ENCODE results near the gene ALKBH5. TPM values are rescaled to one million over a fixed set of nuclear protein-coding genes. Genes with fewer than 3 reads are reported as not detected.

Gene ALKBH5
- total and polyA plus RNA-seq, 9 of the 15 experiments (the other 6 are each of a cell fraction or from before 2014, with no cell fraction given) = 11.4 to 70.0 (median 47.4) TPM

- TF ChIP-seq MITF (IDR thresholded peaks at IDR 0.05) (no peak), GABPB1 (CRISPR knock-in tag; IDR thresholded peaks at IDR 0.05) (no peak; the same call in 1 of the 2 replicates), STAT5B (CRISPR knock-in tag; IDR thresholded peaks at IDR 0.05) (no peak), ZNF239 (CRISPR knock-in tag; IDR thresholded peaks at IDR 0.05) (no peak), ZNF431 (CRISPR knock-in tag; IDR thresholded peaks at IDR 0.05) (no peak), CREB1 (IDR thresholded peaks at IDR 0.05) (peak; percentile 66; the same call in 1 of the 2 replicates), CREB1 (CRISPR knock-in tag; IDR thresholded peaks at IDR 0.05) (peak; percentile 24; the same call in 1 of the 2 replicates), ZNF436 (CRISPR knock-in tag; IDR thresholded peaks at IDR 0.05) (no peak), KHSRP (IDR thresholded peaks at IDR 0.05) (no peak), SIRT6 (IDR thresholded peaks at IDR 0.05; ENCODE audit: low read depth, low read length) (no peak), HEY1 (CRISPR knock-in tag; IDR thresholded peaks at IDR 0.05; ENCODE audit: borderline replicate concordance) (no peak), SIN3A (IDR thresholded peaks at IDR 0.05; ENCODE audit: borderline replicate concordance in 2 of 2, control insufficient read depth in 1 of 2, low read depth in 2 of 2, low read length in 2 of 2) (no peak), HNRNPLL (IDR thresholded peaks at IDR 0.05; ENCODE audit: low read depth, low read length, poor library complexity, severe bottlenecking) (peak; percentile 27), SIX5 (IDR thresholded peaks at IDR 0.05; ENCODE audit: borderline replicate concordance in 1 of 2, insufficient read depth in 1 of 2, low read depth in 1 of 2, low read length in 2 of 2) (peak; percentile 61 to 63; a peak in 3 of 4 replicates), RBBP5 (IDR thresholded peaks at IDR 0.05; ENCODE audit: borderline replicate concordance, insufficient read depth, low read length, poor library complexity, severe bottlenecking) (no peak), NCOR1 (IDR thresholded peaks at IDR 0.05) (no peak), ZBTB12 (CRISPR knock-in tag; IDR thresholded peaks at IDR 0.05) (no peak), JUNB (CRISPR knock-in tag; conservative IDR thresholded peaks at IDR 0.05) (no peak), NBN (IDR thresholded peaks at IDR 0.05; ENCODE audit: low read depth) (no peak), PRMT5 (CRISPR knock-in tag; IDR thresholded peaks at IDR 0.05) (no peak), SMARCA4 (IDR thresholded peaks at IDR 0.05) (no peak), PHF8 (IDR thresholded peaks at IDR 0.05; ENCODE audit: borderline replicate concordance, low read length) (no peak), NFATC3 (IDR thresholded peaks at IDR 0.05) (peak; percentile 98), BRD4 (IDR thresholded peaks at IDR 0.05) (no peak)
These were observed 41.6 kb downstream of the ALKBH5 start, which contains the start of gene LLGL1 (continued) for GRCh38 chr17:18225121-18225641.
